GM18520 (cell line): ENCODE measurements around the gene PRKCSH.

Experiments
- ATAC-seq: cut with Tn5 transposase; IDR thresholded peaks from one replicate; pipeline ENCODE4 v1.9.1; 2021; ENCODE audit not compliant: unreplicated experiment

Gene PRKCSH

GRCh38 chr19:11475861-11476260 is 40.4 kb downstream of the PRKCSH start:
- ATAC-seq: no peak

DNA sequence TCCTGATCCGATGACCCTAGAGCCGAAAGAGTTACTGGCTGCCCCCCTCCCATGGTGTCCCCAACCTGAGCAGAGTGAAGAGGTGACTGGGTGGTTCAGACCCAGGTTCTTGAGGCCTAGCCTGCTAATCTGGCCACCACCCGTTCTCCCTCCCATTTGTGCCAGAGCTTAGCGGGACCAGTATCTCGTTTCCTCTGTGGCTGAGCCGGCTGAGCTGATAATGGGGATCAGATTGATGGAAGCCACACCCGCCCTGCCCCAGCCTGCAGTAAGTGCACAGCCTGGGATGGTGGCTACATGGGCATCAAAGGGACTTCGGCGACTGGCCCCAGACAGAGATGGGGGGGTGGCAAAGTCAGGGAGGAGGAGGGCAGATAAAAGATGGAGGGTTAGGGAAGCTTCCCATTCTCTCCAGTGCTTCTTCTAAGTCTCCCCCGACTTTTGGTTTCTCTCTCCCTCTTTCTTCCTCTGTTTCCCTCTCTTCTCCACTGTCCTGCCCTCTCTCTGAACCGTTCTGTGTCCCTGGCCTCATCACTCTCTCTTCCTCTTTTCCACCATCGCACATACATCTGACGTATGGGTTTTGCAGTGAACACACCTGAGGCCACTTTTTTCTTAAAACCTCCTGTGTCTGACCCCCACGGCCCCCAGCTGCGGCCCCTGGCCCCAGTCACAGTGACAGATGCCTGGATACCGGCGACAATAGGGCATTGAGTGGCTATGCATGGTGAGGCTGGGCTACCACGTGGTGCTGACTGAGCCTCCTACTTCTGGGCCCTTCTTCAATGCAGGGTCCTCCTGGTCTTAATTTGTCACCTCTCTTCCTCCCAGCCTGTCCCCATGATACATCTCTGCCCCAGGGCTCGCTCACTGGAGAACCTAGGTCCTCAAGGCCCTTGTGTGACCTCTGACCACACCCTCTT is 43.0 kb downstream of the PRKCSH start:
- ATAC-seq: no peak

DNA sequence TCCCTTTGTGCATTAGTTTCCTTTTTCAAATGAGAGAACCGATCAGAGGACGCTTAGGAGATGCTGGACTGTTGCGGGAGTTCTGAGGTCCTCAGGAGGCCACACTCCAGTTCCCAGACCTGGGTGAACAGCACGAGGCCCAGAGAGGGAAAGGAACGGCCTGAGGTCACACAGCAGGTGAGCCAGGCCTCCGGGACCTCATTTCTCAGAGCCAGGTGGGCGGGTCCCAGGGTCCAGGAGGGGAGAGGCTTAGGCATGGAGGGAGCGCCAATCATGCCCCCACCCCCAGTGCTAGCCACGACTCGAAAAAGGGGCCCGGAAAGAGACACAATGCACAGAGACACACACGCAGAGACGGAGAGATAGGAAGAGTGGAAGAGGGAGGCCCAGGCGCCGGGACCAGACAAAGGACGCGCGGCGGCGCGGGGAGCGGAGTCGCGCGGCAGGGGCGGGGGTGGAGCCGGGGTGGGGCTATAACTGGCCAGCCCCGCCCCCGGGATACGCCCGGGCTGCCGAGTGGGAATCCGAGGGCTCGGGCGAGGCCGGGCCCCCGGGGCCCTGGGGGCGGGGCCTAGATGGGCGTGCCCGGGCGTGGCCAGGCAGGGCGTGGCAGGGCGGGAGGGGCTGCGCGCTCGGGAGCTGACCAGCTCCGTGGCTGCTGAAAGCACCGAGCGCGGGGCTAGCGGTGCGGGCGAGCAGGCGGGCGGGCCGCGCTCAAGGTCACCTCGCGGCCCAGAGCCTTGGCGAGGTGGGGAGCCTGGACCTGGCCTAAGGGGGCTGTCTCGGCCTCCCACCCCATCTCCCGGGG is 43.9 kb downstream of the PRKCSH start:
- ATAC-seq: no peak

DNA sequence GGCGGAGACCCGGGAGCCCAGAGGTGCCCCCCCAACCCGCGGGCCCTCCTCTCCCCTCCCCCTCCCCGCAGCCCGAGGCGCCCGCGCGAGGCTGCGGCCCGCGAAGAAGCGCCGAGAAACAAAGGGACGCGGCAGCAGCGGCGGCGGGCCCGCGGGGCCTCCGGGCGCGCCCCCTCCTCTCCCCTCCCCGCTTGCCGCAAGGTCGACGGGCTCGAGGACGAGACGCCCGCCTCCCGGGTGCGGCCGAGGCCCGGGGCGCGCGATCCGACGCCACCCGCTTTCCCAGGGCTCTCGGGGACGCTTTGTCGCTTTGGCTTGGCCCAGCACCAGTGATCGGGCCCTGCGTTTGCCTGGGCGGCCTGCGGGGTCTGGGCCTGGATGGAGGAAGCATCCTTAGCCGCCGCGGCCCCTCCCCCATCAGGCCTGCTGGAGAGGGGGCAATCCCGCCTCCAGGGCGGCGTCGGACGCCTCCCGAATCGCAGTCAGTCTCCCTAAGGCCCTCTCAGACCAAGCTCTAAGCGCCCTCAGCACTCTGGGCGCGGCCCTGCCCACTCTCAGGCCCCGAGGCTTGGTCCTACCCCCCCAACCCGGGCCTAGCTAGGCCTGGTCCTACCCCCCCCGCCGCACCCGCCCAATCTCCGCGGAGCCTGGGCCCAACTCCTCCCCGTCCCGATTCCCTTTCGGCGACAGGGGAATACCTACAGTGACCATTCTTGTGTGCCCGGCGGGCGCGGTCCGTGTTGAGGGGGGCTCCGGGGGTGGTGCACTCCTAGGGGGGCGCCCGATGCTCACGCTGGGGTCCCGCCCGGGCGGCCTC is 44.7 kb downstream of the PRKCSH start:
- ATAC-seq: no peak

DNA sequence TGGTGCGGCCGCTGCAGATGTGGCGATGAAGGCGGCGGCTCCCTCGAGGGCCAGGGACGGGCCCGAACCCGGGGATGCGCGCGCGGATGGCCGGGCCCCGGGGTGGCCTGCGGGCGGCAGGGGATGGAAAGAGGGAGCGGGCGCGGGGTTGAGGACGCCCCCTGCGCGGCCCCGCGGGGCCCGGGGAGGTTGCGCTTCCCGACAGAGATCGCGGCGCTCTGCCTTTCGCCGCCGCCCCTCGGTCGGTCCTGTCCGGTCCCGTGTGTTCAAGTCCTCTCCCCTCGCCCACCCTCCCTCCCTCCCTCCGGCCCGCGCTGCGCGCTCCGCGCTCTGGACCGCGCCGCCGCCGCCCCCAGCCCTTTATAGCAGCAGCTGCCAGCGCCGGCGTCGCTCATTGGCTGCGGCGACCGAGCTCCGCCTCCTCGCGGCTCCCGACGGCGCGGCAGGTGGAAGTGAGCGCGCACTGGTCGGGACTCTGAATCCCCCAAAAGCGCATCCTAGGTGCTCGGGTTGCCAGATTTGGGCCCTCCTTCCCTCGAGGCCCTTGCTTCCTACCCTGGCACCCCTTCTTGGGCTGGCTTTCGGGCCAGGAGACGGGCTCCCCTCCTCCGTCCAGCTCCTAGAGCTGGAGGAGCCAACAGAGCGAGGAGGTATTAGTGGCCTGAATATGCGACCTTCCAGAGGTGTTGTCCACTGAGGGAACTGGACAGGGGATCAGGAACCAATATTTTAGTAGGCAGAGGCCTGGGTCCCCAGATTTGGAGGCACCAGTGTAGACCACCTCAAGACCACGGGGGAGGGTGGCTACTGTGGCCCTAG is 45.5 kb downstream of the PRKCSH start, which contains the start of gene ELAVL3:
ELAVL3 (minus strand) TSS at position 332 of the 819 bp plus-strand sequence. CDS start 438 bp downstream, outside the sequence.
- no peak for ATAC-seq

GRCh38 chr19:11481534-11482383 is 46.3 kb downstream of the PRKCSH start:
- ATAC-seq: peak; percentile 35

GRCh38 chr19:11482384-11483050 is 47.1 kb downstream of the PRKCSH start:
- ATAC-seq: peak; percentile 47

DNA sequence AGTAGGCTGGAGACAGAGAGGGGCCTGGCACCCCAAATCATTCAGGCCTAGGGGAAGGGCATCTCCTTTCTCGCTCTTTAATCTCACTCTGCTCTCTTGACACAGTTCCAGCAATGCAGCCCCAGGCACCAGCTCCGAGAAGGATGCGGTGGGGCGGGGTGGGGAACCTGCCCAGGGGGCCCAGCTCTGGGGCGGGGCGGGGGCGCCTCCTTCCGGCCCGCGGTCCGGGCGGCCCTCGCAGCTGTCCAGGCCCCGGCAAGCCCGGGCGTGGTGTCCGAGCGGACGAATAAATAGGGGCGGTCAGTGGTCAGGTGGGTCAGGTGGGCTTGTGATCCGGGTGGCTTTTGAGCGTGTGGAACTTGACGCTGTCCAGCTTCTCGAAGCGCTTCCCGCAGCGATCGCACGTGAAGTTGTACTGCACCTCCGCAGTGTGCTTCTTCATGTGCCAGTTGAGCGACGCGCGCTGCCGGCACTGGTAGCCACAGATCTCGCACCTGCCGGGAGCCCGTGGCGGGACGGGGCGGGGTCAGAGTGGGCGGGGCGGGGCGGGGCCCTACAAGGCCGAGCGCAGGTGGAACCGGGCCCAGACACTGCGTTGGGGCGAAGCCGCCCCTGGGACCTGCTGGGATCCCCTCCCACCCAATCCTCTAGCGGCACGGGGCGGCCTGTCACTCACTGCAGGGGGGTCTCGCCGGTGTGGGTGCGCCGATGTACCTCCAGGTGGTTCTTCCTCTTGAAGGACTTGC is 48.1 kb downstream of the PRKCSH start:
- no peak for ATAC-seq

GRCh38 chr19:11485245-11485837 is 49.9 kb downstream of the PRKCSH start:
- no peak for ATAC-seq

DNA sequence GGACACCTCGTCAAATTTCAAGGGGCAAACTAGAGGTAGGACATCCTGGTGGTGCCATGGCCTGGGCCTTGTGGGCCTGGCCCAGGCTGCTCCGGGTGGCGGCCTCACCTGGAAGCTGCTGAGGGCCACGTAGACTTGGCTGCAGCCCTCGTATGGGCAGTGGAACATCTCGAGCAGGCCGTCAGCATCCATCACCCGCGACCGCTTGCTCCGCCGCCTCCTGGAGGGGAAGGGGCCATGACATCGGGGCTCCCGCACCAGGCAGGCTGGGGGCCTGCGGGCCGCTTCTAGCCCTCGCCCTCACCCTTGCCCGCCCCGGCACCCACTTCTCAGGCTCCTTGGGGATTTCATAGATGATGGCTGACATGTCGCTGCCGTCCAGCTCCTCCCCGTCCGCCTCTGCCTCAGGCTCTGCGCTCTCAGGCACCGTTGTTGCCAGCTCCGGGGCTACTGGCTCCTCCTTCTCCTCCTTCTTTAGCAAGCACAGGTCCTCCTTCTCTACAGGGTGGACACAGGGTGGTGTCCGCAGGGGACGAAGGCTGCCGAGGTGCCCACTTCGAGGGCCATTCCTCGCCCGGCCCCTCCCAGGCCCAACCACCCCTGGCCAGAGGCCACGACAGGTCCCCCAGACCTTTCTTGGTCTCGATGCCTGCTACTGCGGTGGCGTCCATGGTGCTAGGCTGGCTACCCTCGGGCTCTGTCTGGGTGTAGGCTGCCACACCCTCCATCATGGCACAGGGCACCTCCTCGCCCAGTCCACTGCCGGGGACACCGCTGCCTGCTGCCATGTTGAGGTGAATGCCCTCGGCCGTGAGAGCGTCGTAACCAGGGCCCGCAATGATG is 51.4 kb downstream of the PRKCSH start:
- ATAC-seq: no peak

DNA sequence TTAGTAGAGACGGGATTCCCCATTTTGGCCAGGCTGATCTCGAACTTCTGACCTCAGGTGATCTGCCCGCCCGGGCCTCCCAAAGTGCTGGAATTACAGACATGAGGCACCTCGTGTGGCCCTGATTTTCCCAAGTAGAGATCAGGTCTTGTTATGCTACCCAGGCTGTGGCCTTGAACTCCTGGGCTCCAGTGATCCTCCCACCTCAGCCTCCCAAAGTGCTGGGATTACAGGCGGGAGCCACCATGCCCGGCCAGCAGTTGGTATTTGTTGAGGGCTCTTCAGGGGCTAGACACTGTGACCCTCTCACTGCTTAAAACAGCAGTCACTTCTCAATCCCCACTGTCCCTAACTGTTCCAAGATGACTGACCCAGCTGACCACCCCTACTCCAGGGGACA is 53.9 kb downstream of the PRKCSH start:
- no peak for ATAC-seq

DNA sequence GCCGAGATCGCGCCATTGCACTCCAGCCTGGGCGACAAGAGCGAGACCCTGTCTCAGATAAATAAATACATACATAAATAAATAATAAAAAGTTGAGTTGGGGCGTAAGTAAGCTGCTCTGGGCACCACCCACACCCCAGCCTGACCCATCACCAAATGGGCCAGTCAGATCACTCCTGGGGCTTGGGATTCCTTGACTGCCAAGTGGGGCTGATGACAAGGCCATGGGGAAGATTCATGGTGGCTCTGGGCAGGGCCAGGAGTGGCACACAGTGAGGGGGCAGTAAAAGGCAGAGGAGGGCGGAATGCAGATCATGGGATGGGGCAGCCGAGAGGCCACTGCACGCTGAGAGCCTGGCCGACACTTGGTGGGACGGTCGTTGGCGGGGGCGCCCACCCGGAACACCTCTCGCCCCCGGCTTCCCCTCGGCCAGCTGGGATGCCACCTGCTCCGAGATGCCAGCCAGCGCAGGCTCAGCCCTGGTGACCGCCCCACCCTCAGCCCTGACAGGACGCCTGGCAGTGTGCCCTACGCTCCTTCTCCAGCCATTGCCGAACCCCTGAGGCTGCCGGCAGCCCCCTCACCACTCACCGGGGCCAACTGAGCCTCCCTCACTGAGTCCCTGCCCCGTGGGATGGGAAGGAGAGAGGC is 59.3 kb downstream of the PRKCSH start:
- no peak for ATAC-seq

- no peak for ATAC-seq
These were observed 60.0 kb downstream of the PRKCSH start for GRCh38 chr19:11495481-11495880.

DNA sequence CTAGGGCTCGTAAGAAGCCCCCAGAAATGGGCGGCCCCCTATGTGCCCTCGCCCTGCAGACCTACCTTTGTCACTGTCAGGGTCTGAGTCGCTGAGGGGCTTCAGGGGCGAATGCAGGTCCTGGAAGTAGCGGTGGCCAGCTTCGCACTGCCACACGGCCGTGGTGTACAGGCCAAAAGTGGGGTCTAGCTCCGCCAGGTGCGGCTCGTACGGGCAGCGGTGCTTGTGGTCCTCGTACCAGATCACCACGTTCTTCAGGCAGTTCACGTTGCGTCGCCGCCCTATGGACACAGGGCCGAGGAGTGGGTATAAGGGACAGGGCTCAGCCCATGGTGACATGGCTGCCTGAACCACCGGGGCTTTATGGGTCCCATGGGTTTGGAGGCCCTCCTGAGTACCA is 60.5 kb downstream of the PRKCSH start:
- ATAC-seq: no peak

- ATAC-seq: no peak
These were observed 61.1 kb downstream of the PRKCSH start for GRCh38 chr19:11496391-11497163.
